H9 (cell line): Measurements from ENCODE around the gene MAST4. TPM values are rescaled to one million over a fixed set of nuclear protein-coding genes. Genes with fewer than 3 reads are reported as not detected.

Experiments used
- DNase-seq: peaks from one replicate; pipeline ENCODE4 v3.0.0-alpha.2; 2017
- H2AFZ ChIP-seq: one replicate; pipeline ENCODE4 v1.6.1; 2013; ENCODE audit warnings: mild to moderate bottlenecking, low read length, control low read depth, moderate library complexity
- H2AK5ac ChIP-seq: 2 replicates; pipeline ENCODE4 v1.6.1; 2013; ENCODE audit warnings: low read length, control low read depth, mixed read lengths; ENCODE audit not compliant: insufficient read length
- H2BK120ac ChIP-seq: one replicate; pipeline ENCODE4 v1.6.1; 2013; ENCODE audit warnings: low read depth, mild to moderate bottlenecking, low read length, control low read depth, inconsistent platforms; ENCODE audit not compliant: poor library complexity, severe bottlenecking
- H2BK12ac ChIP-seq: 2 replicates; pipeline ENCODE4 v1.6.1; 2013; ENCODE audit warnings: low read length, control low read depth, mixed read lengths, low read depth; ENCODE audit not compliant: insufficient read length
- H2BK15ac ChIP-seq: 2 replicates; pipeline ENCODE4 v1.6.1; 2013; ENCODE audit warnings: low read depth, low read length, control low read depth
- H2BK20ac ChIP-seq: one replicate; pipeline ENCODE4 v1.6.1; 2013; ENCODE audit warnings: low read depth, mild to moderate bottlenecking, low read length, control low read depth, inconsistent platforms; ENCODE audit not compliant: poor library complexity, severe bottlenecking
- H2BK5ac ChIP-seq: 2 replicates; pipeline ENCODE4 v1.6.1; 2013; ENCODE audit warnings: low read length, control low read depth, mixed read lengths; ENCODE audit not compliant: insufficient read length
- H3K14ac ChIP-seq: 2 replicates; pipeline ENCODE4 v1.6.1; 2013; ENCODE audit warnings: low read length, control low read depth; ENCODE audit not compliant: insufficient read depth
- H3K18ac ChIP-seq: 2 replicates; pipeline ENCODE4 v1.6.1; 2013; ENCODE audit warnings: low read depth, mild to moderate bottlenecking, mixed read lengths, low read length, control low read depth; ENCODE audit not compliant: insufficient read length
- H3K23ac ChIP-seq: 2 replicates; pipeline ENCODE4 v1.6.1; 2013; ENCODE audit warnings: low read length, control low read depth, mixed read lengths, low read depth; ENCODE audit not compliant: insufficient read length
- H3K23me2 ChIP-seq: 2 replicates; pipeline ENCODE4 v1.6.1; 2013; ENCODE audit warnings: low read depth, mild to moderate bottlenecking, mixed read lengths, low read length, control low read depth; ENCODE audit not compliant: insufficient read length, poor library complexity, severe bottlenecking
- H3K27ac ChIP-seq: 2 replicates; pipeline ENCODE4 v1.5.1; 2013; ENCODE audit warnings: low read length, control low read depth, mixed read lengths, low read depth; ENCODE audit not compliant: insufficient read length
- H3K27me3 ChIP-seq: 2 replicates; pipeline ENCODE4 v1.6.1; 2013; ENCODE audit warnings: low read length, control low read depth, inconsistent platforms; ENCODE audit not compliant: insufficient read depth
- H3K4ac ChIP-seq: 2 replicates; pipeline ENCODE4 v1.6.1; 2013; ENCODE audit warnings: low read depth, mild to moderate bottlenecking, control low read depth, inconsistent platforms, low read length, moderate library complexity
- H3K4me1 ChIP-seq: 2 replicates; pipeline ENCODE4 v1.6.1; 2013; ENCODE audit warnings: low read length, control low read depth, inconsistent platforms; ENCODE audit not compliant: insufficient read depth
- H3K4me2 ChIP-seq: 2 replicates; pipeline ENCODE4 v1.6.1; 2013; ENCODE audit warnings: low read length, control low read depth, mixed read lengths; ENCODE audit not compliant: insufficient read length, insufficient read depth
- H3K56ac ChIP-seq: 2 replicates; pipeline ENCODE4 v1.6.1; 2013; ENCODE audit warnings: low read depth, mild to moderate bottlenecking, mixed read lengths, low read length, control low read depth; ENCODE audit not compliant: insufficient read length
- H3K79me1 ChIP-seq: 2 replicates; pipeline ENCODE4 v1.6.1; 2013; ENCODE audit warnings: low read depth, mild to moderate bottlenecking, moderate library complexity, low read length, control low read depth, inconsistent platforms; ENCODE audit not compliant: insufficient read depth, poor library complexity, severe bottlenecking
- H3K79me2 ChIP-seq: 2 replicates; pipeline ENCODE4 v1.6.1; 2013; ENCODE audit warnings: low read length, control low read depth, inconsistent platforms; ENCODE audit not compliant: insufficient read depth
- H3K9ac ChIP-seq: 2 replicates; pipeline ENCODE4 v1.6.1; 2013; ENCODE audit warnings: low read length, control low read depth, mixed read lengths; ENCODE audit not compliant: insufficient read length; ENCODE audit errors: extremely low read depth
- H3K9me3 ChIP-seq: one replicate; pipeline ENCODE4 v1.6.1; 2013; ENCODE audit warnings: low read depth, low read length, inconsistent platforms; ENCODE audit not compliant: control insufficient read depth
- H3T11ph ChIP-seq: one replicate; pipeline ENCODE4 v1.6.1; 2013; ENCODE audit warnings: mild to moderate bottlenecking, low read length, control low read depth, inconsistent platforms
- H4K20me1 ChIP-seq: one replicate; pipeline ENCODE4 v1.6.1; 2013; ENCODE audit not compliant: control insufficient read depth, insufficient read length, insufficient read depth
- H4K5ac ChIP-seq: 2 replicates; pipeline ENCODE4 v1.6.1; 2013; ENCODE audit warnings: low read depth, mild to moderate bottlenecking, mixed read lengths, low read length, control low read depth; ENCODE audit not compliant: insufficient read length
- H4K8ac ChIP-seq: replicated peaks from 2 replicates; pipeline ENCODE4 v1.6.1; 2013; ENCODE audit warnings: low read length, control low read depth, mixed read lengths, low read depth; ENCODE audit not compliant: insufficient read length
- H4K91ac ChIP-seq: 2 replicates; pipeline ENCODE4 v1.6.1; 2013; ENCODE audit warnings: low read depth, mild to moderate bottlenecking, moderate library complexity, mixed read lengths, low read length, control low read depth; ENCODE audit not compliant: insufficient read length
- H3K27ac Mint-ChIP-seq, 3 experiments: 2 replicates in 2 of 3; 3 replicates in 1 of 3; pipeline ENCODE4 v1.8.0; 2020 to 2021; ENCODE audit warnings: mixed read lengths in 3 of 3, mild to moderate bottlenecking in 1 of 3, moderate library complexity in 1 of 3
- H3K27me3 Mint-ChIP-seq: 2 replicates; pipeline ENCODE4 v1.8.0; 2021; ENCODE audit warnings: low read depth, mild to moderate bottlenecking, moderate library complexity, mixed read lengths
- H3K36me3 Mint-ChIP-seq, 3 experiments: 2 replicates in 2 of 3; 3 replicates in 1 of 3; pipeline ENCODE4 v1.8.0; 2020 to 2021; ENCODE audit warnings: low read depth in 3 of 3, mixed read lengths in 3 of 3; ENCODE audit not compliant: insufficient read depth in 1 of 3
- H3K4me1 Mint-ChIP-seq, 2 experiments: 2 replicates each; pipeline ENCODE4 v1.8.0; 2020; ENCODE audit warnings: mixed read lengths in 2 of 2
- H3K4me3 Mint-ChIP-seq, 2 experiments: 2 replicates in 1 of 2; 3 replicates in 1 of 2; pipeline ENCODE4 v1.8.0; 2020 to 2021; ENCODE audit warnings: mild to moderate bottlenecking in 2 of 2, mixed read lengths in 2 of 2, moderate library complexity in 1 of 2
- H3K9me3 Mint-ChIP-seq, 2 experiments: 2 replicates in 1 of 2; 3 replicates in 1 of 2; pipeline ENCODE4 v1.8.0; 2020; ENCODE audit warnings: mild to moderate bottlenecking in 2 of 2, mixed read lengths in 2 of 2, moderate library complexity in 1 of 2
- CTCF ChIP-seq: fragments of 200-600 bp; sonication (generic); conservative IDR thresholded peaks from 3 replicates; pipeline ENCODE4 v1.8.0; 2021; ENCODE audit warnings: antibody characterized with exemption, mild to moderate bottlenecking
- WGBS: extraction: QIAGEN DNeasy Blood & Tissue Kit; methylation state at CpG from one replicate; pipeline ENCODE4 v1.1.7; 2013; ENCODE audit warnings: missing lambda C conversion rate, low lambda C conversion rate, mixed read lengths; ENCODE audit not compliant: insufficient read length; ENCODE audit errors: extremely low coverage; 5-methylcytosine and 5-hydroxymethylcytosine counted together
- total RNA-seq: library from RNA; stranded (reverse); gene quantifications from 2 replicates; pipeline ENCODE4 v1.2.1, GENCODE V29; 2021

Gene MAST4
- total RNA-seq, 1 experiment from 2014 or later, result 3.7 TPM

GRCh38 chr5:67035098-67035740, 439.0 kb downstream of the MAST4 start:
- no peak overlapping the region for H3K4me3 Mint-ChIP-seq
- Histone ChIP-seq H3K9ac (no peak overlapping the region), H2BK20ac (no peak overlapping the region), H4K91ac (no peak overlapping the region), H3K27me3 (no peaks in the 10 kb centered on the region; the same call in 1 of the 2 replicates), H4K20me1 (no peaks in the 10 kb centered on the region), H3K9me3 (no peaks in the 10 kb centered on the region), H3K23me2 (no peaks in the 10 kb centered on the region), H4K8ac (no peak overlapping the region), H3K23ac (no peak overlapping the region), H2BK120ac (no peak overlapping the region), H2BK5ac (no peak overlapping the region), H2BK15ac (no peak overlapping the region), H3K79me2 (peaks cover 2% of the 10 kb centered on the region; the same call in 1 of the 2 replicates), H3K4me1 (peaks cover 4% of the 10 kb centered on the region; the same call in 1 of the 2 replicates), H2BK12ac (no peak overlapping the region), H3K4ac (no peak overlapping the region), H2AK5ac (no peak overlapping the region), H3K27ac (no peak overlapping the region), H3K4me2 (no peak overlapping the region), H3K79me1 (no peaks in the 10 kb centered on the region), H3K56ac (no peak overlapping the region), H3T11ph (no peak overlapping the region), H3K18ac (no peak overlapping the region), H2AFZ (no peak overlapping the region), H4K5ac (no peak overlapping the region), H3K14ac (no peak overlapping the region)
- no peak for DNase-seq
- no peaks in the 10 kb centered on the region for H3K9me3 Mint-ChIP-seq
- H3K4me1 Mint-ChIP-seq, result peaks cover 29 to 33% of the 10 kb centered on the region in 2 experiments
- TF ChIP-seq CTCF, result no peak
- no peak overlapping the region; a peak in 2 of 7 replicates for H3K27ac Mint-ChIP-seq
- no peaks in the 10 kb centered on the region for H3K27me3 Mint-ChIP-seq
- WGBS, result no CpG with 5 or more reads among the region's 4 CpGs
- H3K36me3 Mint-ChIP-seq, result no peaks in the 10 kb centered on the region
